ENCODE measurements around the gene PPP1R3F.

The PPP1R3F gene

DNA sequence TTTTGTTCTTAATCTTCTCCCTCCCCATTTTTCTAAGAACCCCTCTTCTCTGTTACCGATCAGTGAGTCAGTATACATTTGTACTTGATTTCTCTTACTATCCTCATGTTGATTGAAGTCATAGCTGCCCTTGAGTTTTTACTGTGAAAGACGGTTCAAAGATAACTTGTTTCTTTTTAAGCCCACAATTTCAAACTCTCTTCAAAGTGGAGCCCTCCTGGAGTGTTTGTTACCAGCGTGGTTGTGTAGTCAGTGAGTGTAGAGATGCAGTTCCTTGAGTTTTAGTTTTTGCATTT, 7.9 kb downstream of the PPP1R3F start:
- no peak for ATAC-seq (ENCODE audit: insufficient read depth, low read depth)
- Histone ChIP-seq H3K36me3 (ENCODE audit: insufficient read depth, low read length) (no peaks in the 10 kb centered on the region; the same call in 1 of the 2 replicates), H3K4me1 (ENCODE audit: insufficient read depth, low read length) (peaks cover 6% of the 10 kb centered on the region; the same call in 1 of the 2 replicates), H2AFZ (ENCODE audit: low read depth, low read length) (no peak overlapping the region), H3K27me3 (ENCODE audit: insufficient read depth, low read length, poor library complexity) (no peaks in the 10 kb centered on the region), H4K20me1 (ENCODE audit: insufficient read depth, low read length) (peaks cover 10% of the 10 kb centered on the region; the same call in 1 of the 2 replicates), H3K4me2 (ENCODE audit: insufficient read depth, low read length) (no peak overlapping the region), H3K27ac (ENCODE audit: low read length) (no peak overlapping the region), H3K79me2 (ENCODE audit: insufficient read depth, low read length) (peaks cover 6% of the 10 kb centered on the region), H3K9ac (ENCODE audit: low read depth, low read length) (no peak overlapping the region), H3K4me3 (ENCODE audit: low read depth in 1 of 2, low read length in 2 of 2) (no peak overlapping the region), H3K9me3 (ENCODE audit: insufficient read depth, low read length, severe bottlenecking) (no peaks in the 10 kb centered on the region)
- no peak for DNase-seq
- no peak for TF ChIP-seq EZH2 (IDR thresholded peaks at IDR 0.05; ENCODE audit: borderline replicate concordance, low read depth, low read length, severe bottlenecking)
- TF ChIP-seq, protein P1, sequence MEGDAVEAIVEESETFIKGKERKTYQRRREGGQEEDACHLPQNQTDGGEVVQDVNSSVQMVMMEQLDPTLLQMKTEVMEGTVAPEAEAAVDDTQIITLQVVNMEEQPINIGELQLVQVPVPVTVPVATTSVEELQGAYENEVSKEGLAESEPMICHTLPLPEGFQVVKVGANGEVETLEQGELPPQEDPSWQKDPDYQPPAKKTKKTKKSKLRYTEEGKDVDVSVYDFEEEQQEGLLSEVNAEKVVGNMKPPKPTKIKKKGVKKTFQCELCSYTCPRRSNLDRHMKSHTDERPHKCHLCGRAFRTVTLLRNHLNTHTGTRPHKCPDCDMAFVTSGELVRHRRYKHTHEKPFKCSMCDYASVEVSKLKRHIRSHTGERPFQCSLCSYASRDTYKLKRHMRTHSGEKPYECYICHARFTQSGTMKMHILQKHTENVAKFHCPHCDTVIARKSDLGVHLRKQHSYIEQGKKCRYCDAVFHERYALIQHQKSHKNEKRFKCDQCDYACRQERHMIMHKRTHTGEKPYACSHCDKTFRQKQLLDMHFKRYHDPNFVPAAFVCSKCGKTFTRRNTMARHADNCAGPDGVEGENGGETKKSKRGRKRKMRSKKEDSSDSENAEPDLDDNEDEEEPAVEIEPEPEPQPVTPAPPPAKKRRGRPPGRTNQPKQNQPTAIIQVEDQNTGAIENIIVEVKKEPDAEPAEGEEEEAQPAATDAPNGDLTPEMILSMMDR (IDR thresholded peaks at IDR 0.05; ENCODE audit: borderline replicate concordance, extremely low read depth, low read length, poor library complexity, severe bottlenecking) = no peak

DNA sequence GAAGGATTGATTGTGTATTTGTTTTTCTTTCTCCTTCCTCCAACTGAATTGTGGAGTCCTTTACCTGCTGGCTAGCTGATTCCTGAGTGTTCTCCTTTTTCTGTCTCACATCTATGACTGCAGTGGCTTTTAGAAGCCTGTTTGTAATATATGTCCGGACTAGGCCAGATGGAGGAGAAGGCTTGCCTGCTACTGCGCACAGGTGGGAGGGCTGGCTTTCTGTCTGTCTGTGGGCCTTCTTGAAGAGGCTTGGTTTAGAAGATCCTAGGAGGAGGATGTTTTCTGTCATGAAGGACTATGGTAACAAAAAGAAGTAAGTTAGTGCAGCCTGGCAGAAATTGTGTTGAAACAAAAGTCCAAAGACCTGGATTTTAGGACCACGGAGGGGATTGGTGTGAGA, 8.5 kb downstream of the PPP1R3F start:
- Histone ChIP-seq H2AFZ (ENCODE audit: low read depth, low read length) (no peak overlapping the region), H3K27ac (ENCODE audit: low read length) (no peak overlapping the region), H3K9ac (ENCODE audit: low read depth, low read length) (no peak overlapping the region), H3K79me2 (ENCODE audit: insufficient read depth, low read length) (peaks cover 3% of the 10 kb centered on the region), H3K36me3 (ENCODE audit: insufficient read depth, low read length) (no peaks in the 10 kb centered on the region), H3K4me1 (ENCODE audit: insufficient read depth, low read length) (0 out of 2 replicates have a peak, but pooled peaks cover 2% of the 10 kb centered on the region), H3K9me3 (ENCODE audit: insufficient read depth, low read length, severe bottlenecking) (no peaks in the 10 kb centered on the region), H4K20me1 (ENCODE audit: insufficient read depth, low read length) (peaks cover 10% of the 10 kb centered on the region; the same call in 1 of the 2 replicates), H3K27me3 (ENCODE audit: insufficient read depth, low read length, poor library complexity) (no peaks in the 10 kb centered on the region), H3K4me2 (ENCODE audit: insufficient read depth, low read length) (no peak overlapping the region), H3K4me3 (ENCODE audit: low read depth in 1 of 2, low read length in 2 of 2) (no peak overlapping the region)
- ATAC-seq (ENCODE audit: insufficient read depth, low read depth) = no peak
- TF ChIP-seq EZH2 (IDR thresholded peaks at IDR 0.05; ENCODE audit: borderline replicate concordance, low read depth, low read length, severe bottlenecking) = no peak
- TF ChIP-seq, protein P1 (IDR thresholded peaks at IDR 0.05; ENCODE audit: borderline replicate concordance, extremely low read depth, low read length, poor library complexity, severe bottlenecking) = no peak
- DNase-seq = no peak

DNA sequence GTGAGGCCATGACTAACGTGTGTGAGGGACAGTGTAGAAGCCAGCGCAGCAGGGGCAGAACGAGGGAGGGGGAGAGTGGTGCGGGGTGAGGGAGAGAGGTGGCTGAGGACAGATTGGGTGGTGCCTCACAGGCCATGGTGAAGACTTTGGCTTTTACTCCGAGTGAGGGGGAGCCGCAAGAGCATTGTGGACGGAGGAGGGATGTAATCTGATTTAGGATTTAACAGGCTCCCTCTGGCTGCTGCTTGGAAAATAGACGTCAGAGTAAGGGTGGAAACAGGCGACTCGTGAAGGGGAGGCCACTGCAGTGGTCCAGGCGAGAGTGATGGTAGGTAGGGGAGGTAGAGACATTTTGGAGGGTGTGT, 13.0 kb downstream of the PPP1R3F start:
- no peak overlapping the region for H3K4me2 ChIP-seq (ENCODE audit: insufficient read depth, low read length)

More for the DNA sequence above, 13.0 kb downstream of the PPP1R3F start:
- Histone ChIP-seq H3K9me3 (ENCODE audit: insufficient read depth, low read length, severe bottlenecking) (no peaks in the 10 kb centered on the region), H3K36me3 (ENCODE audit: insufficient read depth, low read length) (no peaks in the 10 kb centered on the region), H3K4me3 (ENCODE audit: low read depth in 1 of 2, low read length in 2 of 2) (no peak overlapping the region), H3K27me3 (ENCODE audit: insufficient read depth, low read length, poor library complexity) (no peaks in the 10 kb centered on the region), H3K9ac (ENCODE audit: low read depth, low read length) (no peak overlapping the region), H2AFZ (ENCODE audit: low read depth, low read length) (no peak overlapping the region), H3K79me2 (ENCODE audit: insufficient read depth, low read length) (no peaks in the 10 kb centered on the region), H4K20me1 (ENCODE audit: insufficient read depth, low read length) (no peaks in the 10 kb centered on the region), H3K27ac (ENCODE audit: low read length) (no peak overlapping the region), H3K4me1 (ENCODE audit: insufficient read depth, low read length) (no peaks in the 10 kb centered on the region)
- DNase-seq (no peak), ATAC-seq (ENCODE audit: insufficient read depth, low read depth) (0 out of 3 replicates have a peak, but pooled peaks have one; percentile 35)
- TF ChIP-seq EZH2 (IDR thresholded peaks at IDR 0.05; ENCODE audit: borderline replicate concordance, low read depth, low read length, severe bottlenecking) = no peak
- TF ChIP-seq, protein P1 (IDR thresholded peaks at IDR 0.05; ENCODE audit: borderline replicate concordance, extremely low read depth, low read length, poor library complexity, severe bottlenecking) = peak; percentile 21
